NCI-H2196 (cell line): ENCODE data around the gene KANTR.
"Not testable (repeated sequence)": the region's sequence is repeated elsewhere in the genome, so short reads cannot be mapped to it uniquely, and the experiment has no call there.

Experiments
- DNase-seq: peaks from one replicate; lab custom pipeline; 2025; ENCODE audit not compliant: unreplicated experiment; lab: John Stamatoyannopoulos, UW

The KANTR gene

DNA sequence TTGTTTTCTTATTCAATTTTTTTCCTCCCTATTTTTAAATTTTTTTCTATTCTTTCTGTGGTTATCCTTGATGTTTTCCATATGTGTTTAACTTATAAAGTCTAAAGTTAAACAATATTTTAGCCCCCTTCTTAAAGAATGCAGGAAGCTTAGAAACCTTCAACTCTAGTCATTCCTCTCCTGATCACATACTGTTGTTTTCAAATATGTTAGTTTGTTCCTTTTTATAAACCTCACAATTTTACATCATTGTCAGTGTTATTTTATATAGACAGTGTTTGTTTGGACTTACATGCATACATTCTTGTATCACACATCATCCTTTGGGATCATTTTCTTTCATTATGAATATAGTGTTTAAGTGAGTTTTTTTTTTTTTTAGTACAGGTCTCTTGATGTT, 31.6 kb downstream of the KANTR start:
- DNase-seq, result no peak

DNA sequence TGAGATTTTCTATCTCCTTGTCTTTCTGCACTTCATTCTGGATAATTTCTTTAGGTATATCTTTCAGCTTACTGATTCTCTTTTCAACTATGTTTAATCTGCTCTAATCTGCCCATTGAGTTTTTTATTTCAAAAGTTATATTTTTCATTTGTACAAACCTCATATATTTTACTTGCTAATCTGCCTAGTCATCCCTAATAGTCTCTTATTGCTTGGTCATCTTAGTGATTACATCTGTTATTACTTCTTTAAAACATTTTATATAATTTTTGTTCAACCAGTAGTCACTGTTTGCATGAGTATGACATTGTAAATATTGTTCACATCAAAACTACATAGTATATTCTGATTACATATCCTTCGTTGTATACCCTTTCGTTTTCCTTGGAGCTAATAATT, 32.4 kb downstream of the KANTR start:
- DNase-seq, result no peak

DNA sequence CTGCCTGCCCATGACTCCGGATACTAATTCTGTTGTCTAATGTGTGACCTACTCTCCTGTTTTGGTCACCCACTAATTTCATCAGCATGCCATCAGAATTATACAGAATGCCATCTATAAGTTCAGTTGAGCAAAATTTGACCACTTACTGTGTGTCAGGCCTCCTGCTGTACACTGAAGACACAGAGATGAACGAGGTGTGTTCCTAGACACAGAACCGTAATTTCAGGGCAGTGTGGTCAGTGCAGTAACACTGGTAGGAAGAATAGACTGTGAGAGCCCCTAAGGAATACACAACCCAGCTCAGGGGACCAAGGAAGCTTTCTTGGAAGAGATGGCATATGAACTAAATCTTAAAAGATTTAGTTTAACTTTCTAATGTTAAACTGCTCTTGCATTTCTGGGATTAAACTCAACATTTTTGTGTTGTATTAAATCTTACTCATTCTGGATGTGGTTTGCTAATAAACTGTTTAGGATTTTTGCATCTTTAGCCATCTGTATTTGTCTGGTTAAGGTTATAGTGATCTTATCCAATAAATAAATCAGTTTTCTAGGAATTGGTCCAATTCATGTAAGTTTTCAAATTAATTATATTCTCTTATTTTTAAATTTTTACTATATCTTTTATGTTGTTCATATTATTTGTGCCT, 34.3 kb downstream of the KANTR start:
- DNase-seq, result no peak

DNA sequence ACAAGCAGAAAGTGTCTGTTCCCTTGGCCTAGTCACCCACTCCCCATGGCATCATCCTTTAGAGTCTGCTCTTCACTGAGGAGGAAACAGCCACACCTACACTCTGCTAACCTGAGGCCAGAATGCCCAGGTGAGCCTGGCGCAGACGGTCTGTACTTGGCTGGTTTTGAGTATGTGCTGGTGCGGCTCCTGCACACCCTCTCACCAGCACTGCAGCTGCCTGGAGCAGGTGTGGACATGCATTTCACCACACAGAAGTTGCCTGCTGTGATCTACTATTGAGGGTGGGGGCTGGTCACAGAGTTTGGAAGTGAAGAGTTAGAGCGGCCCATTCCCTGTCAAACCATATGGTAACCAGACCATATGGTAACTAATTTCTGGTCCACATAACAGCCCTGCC, 39.5 kb downstream of the KANTR start:
- no peak for DNase-seq

DNA sequence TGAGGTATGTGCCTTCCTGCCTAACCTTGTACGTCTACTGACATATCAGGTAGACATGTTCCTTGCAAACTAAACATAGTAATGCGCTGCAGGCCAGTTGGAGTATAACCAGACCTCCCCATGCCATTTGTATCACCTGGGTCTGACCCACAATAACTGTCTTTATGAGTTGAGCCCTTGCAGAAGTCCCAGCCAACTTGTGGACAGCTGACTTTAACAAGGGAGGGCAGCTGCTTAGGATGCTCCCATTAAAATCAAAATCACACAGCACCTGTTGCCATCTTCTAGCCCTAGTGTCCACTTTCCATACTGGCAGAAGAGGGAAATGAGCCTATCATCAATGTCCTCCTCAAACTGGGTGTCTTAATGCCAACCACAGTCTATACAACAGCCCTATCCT, 41.6 kb downstream of the KANTR start:
- DNase-seq, result no peak

- DNase-seq, result no peak
These were observed 59.6 kb downstream of the KANTR start for GRCh38 chrX:53153581-53153980.

- no peak for DNase-seq
These were observed 61.7 kb downstream of the KANTR start for GRCh38 chrX:53155512-53156206.

DNA sequence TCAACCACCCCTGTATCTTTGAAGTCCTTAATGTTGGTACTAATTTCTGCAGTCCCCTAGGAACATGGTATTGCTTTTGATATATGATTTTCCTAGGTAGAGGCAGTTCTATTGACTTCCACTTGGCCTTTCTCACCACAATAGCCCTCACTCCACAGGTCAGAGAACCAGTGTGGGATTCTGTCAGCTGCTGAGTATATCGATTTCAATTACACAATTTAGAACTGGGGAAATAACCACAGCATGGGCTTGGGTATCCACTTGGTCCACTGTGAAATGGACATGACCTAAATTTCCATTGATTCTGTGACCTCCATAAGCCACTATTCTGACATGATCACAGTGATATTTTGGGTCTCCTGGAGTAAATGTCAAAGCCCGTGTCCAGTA, 62.3 kb downstream of the KANTR start:
- no peak for DNase-seq

DNA sequence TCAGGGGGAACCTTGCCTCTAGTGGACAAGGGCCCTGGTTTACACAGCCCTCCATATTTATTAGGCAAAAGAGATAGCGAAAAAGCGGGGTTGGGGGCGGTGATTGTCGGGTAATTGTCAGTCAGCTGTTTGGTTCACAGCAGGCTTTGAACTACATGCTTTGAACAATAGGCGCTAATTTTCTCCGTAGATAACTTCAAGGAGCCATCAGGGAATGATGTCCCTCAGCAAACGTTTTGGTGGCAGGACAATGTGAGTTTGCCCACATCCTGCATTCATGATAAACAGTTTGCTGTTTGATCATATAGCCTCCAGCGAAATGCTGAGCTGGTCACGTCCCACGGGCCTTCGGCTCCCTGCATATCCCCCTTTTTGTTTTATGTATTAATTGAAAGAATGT, 65.2 kb downstream of the KANTR start:
- no peak for DNase-seq

DNA sequence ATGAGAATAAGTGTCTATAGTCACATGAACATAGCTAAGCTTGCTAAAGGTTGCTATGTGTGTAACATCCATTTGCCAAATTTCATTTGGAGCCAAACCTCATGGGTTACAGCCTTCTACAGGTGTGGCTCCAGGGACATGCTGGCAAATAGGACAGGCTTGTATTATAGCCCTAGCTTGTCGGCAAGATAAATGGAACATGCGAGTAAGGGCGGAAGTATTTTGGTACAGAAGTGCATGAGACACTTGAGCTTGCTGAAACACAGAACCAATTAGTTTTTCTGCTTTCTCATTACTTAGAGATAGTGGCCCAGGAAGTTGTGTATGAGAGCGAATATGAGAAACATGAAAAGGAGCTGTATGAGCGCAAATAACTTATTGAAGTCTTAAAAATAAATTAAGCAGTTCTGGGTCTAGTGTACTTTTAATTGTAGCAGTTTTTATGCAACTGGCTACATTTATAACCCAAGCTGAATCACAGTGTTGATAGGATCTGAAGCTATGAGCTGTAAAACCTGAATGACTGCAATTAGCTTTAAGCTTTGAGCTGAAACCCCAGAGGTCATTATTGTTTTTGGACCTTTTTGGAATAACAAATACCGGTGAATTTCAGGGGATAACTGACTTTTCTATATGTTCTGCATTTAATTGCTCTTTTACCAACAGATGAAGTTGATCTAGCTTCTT, 66.5 kb downstream of the KANTR start:
- no peak for DNase-seq

DNA sequence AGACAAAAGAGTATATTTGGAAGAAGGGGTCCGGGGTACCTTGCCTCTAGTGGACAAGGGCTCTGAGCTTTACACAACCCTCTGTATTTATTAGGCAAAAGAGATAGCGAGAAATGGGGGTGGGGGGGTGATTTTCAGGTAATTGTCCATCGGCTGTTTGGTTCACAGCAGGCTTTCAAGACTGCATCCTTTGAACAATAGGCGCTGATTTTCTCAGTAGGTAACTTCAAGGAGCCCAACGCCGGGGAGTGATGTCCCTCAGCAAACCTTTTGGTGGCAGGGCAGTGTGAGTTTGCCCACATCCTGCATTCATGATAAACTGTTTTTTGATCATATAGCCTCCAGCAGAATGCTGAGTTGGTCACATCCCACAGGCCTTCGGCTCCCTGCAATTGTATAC, 69.5 kb downstream of the KANTR start:
- no peak for DNase-seq

DNA sequence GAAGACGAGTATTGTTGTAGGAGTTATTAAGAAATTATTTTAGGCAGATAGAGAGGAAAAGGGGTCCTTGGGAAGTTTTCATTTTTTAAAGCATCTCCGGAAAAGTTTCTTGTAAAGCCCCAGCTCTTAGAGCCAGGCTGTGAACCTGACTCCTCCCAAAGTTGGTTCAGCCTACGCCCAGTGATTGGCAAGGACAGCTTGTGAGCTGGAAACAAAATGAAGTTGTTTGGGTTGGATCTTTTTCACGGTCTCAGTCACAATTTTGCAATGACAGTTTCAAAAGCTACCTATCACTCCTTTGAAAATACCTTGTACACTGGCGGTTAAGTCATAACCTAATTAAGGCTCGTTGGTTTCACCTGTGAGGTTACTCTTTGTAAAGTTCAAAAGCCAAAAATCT, 70.6 kb downstream of the KANTR start:
- not testable (repeated sequence) for DNase-seq

GRCh38 chrX:53166103-53166502, 72.2 kb downstream of the KANTR start:
- DNase-seq, result no peak

GRCh38 chrX:53171356-53171755, 77.4 kb downstream of the KANTR start:
- no peak for DNase-seq
